Measurements from ENCODE around the gene MB21D2.

Gene MB21D2

GRCh38 chr3:192824313-192824712 is 93.3 kb downstream of the MB21D2 start:
- TF ChIP-seq EP300 (IDR thresholded peaks at IDR 0.05; ENCODE audit: borderline replicate concordance) (no peak), TAF1 (IDR thresholded peaks at IDR 0.05; ENCODE audit: low read depth) (no peak), REST (IDR thresholded peaks at IDR 0.05; ENCODE audit: low read depth) (no peak), FOXM1 (IDR thresholded peaks at IDR 0.05; ENCODE audit: borderline replicate concordance, low read depth) (no peak), NFIC (IDR thresholded peaks at IDR 0.05) (no peak), CEBPB (IDR thresholded peaks at IDR 0.05) (no peak), TEAD4 (IDR thresholded peaks at IDR 0.05) (no peak), EGR1 (IDR thresholded peaks at IDR 0.05) (no peak), YY1 (IDR thresholded peaks at IDR 0.05; ENCODE audit: low read depth) (no peak), MAX (IDR thresholded peaks at IDR 0.05) (no peak), TCF12 (IDR thresholded peaks at IDR 0.05; ENCODE audit: low read depth) (no peak), CREB1 (IDR thresholded peaks at IDR 0.05; ENCODE audit: low read depth) (no peak)

GRCh38 chr3:192821161-192821560 is 96.5 kb downstream of the MB21D2 start:
- no peak for TF ChIP-seq EGR1 (IDR thresholded peaks at IDR 0.05)
- no peak for TF ChIP-seq TCF12 (IDR thresholded peaks at IDR 0.05; ENCODE audit: low read depth)
- no peak for TF ChIP-seq USF1 (IDR thresholded peaks at IDR 0.05)
- no peak for TF ChIP-seq CREB1 (IDR thresholded peaks at IDR 0.05; ENCODE audit: low read depth)
- no peak for TF ChIP-seq ZBTB7A (IDR thresholded peaks at IDR 0.05; ENCODE audit: low read depth)
- TF ChIP-seq YY1 (IDR thresholded peaks at IDR 0.05; ENCODE audit: low read depth): no peak
- TF ChIP-seq NFIC (IDR thresholded peaks at IDR 0.05): no peak
- TF ChIP-seq EP300 (IDR thresholded peaks at IDR 0.05; ENCODE audit: borderline replicate concordance): no peak
- no peak for TF ChIP-seq REST (IDR thresholded peaks at IDR 0.05; ENCODE audit: low read depth)
- TF ChIP-seq MAX (IDR thresholded peaks at IDR 0.05): no peak
- no peak for TF ChIP-seq FOXM1 (IDR thresholded peaks at IDR 0.05; ENCODE audit: borderline replicate concordance, low read depth)
- no peak for TF ChIP-seq RAD21 (IDR thresholded peaks at IDR 0.05; ENCODE audit: low read depth)
- no peak for TF ChIP-seq TAF1 (IDR thresholded peaks at IDR 0.05; ENCODE audit: low read depth)
- no peak for TF ChIP-seq CEBPB (IDR thresholded peaks at IDR 0.05)
- no peak for TF ChIP-seq TEAD4 (IDR thresholded peaks at IDR 0.05)

- TF ChIP-seq TEAD4 (IDR thresholded peaks at IDR 0.05) (no peak), CREB1 (IDR thresholded peaks at IDR 0.05; ENCODE audit: low read depth) (no peak), USF1 (IDR thresholded peaks at IDR 0.05) (no peak), EP300 (IDR thresholded peaks at IDR 0.05; ENCODE audit: borderline replicate concordance) (no peak), RAD21 (IDR thresholded peaks at IDR 0.05; ENCODE audit: low read depth) (no peak), MAX (IDR thresholded peaks at IDR 0.05) (no peak)
Measured at GRCh38 chr3:192820161-192820560, 97.5 kb downstream of the MB21D2 start.

- no peak for TF ChIP-seq CEBPB (IDR thresholded peaks at IDR 0.05)
- no peak for TF ChIP-seq REST (IDR thresholded peaks at IDR 0.05; ENCODE audit: low read depth)
- TF ChIP-seq TEAD4 (IDR thresholded peaks at IDR 0.05): no peak
- TF ChIP-seq TAF1 (IDR thresholded peaks at IDR 0.05; ENCODE audit: low read depth): no peak
- no peak for TF ChIP-seq MAX (IDR thresholded peaks at IDR 0.05)
- TF ChIP-seq USF1 (IDR thresholded peaks at IDR 0.05): no peak
- TF ChIP-seq CREB1 (IDR thresholded peaks at IDR 0.05; ENCODE audit: low read depth): no peak
- TF ChIP-seq EP300 (IDR thresholded peaks at IDR 0.05; ENCODE audit: borderline replicate concordance): no peak
- TF ChIP-seq EGR1 (IDR thresholded peaks at IDR 0.05): no peak
- no peak for TF ChIP-seq ZBTB7A (IDR thresholded peaks at IDR 0.05; ENCODE audit: low read depth)
- no peak for TF ChIP-seq RAD21 (IDR thresholded peaks at IDR 0.05; ENCODE audit: low read depth)
- no peak for TF ChIP-seq NFIC (IDR thresholded peaks at IDR 0.05)
- no peak for TF ChIP-seq FOXM1 (IDR thresholded peaks at IDR 0.05; ENCODE audit: borderline replicate concordance, low read depth)
- TF ChIP-seq YY1 (IDR thresholded peaks at IDR 0.05; ENCODE audit: low read depth): no peak
Measured at GRCh38 chr3:192819001-192819569, 98.6 kb downstream of the MB21D2 start.
